ENCODE results near the gene NOP53. TPM values are rescaled to one million over a fixed set of nuclear protein-coding genes. Genes with fewer than 3 reads are reported as not detected.
"Not testable (repeated sequence)": the region's sequence is repeated elsewhere in the genome, so short reads cannot be mapped to it uniquely, and the experiment has no call there.

Gene NOP53
- total RNA-seq, 1 experiment from 2014 or later: 41.3 TPM

- not testable (repeated sequence) for DNase-seq (ENCODE audit: low spot score)
Measured at GRCh38 chr19:47718415-47719046, 26.8 kb upstream of the NOP53 start.

GRCh38 chr19:47719047-47719859, 26.1 kb upstream of the NOP53 start:
- DNase-seq (ENCODE audit: low spot score): peak; percentile 87

DNA sequence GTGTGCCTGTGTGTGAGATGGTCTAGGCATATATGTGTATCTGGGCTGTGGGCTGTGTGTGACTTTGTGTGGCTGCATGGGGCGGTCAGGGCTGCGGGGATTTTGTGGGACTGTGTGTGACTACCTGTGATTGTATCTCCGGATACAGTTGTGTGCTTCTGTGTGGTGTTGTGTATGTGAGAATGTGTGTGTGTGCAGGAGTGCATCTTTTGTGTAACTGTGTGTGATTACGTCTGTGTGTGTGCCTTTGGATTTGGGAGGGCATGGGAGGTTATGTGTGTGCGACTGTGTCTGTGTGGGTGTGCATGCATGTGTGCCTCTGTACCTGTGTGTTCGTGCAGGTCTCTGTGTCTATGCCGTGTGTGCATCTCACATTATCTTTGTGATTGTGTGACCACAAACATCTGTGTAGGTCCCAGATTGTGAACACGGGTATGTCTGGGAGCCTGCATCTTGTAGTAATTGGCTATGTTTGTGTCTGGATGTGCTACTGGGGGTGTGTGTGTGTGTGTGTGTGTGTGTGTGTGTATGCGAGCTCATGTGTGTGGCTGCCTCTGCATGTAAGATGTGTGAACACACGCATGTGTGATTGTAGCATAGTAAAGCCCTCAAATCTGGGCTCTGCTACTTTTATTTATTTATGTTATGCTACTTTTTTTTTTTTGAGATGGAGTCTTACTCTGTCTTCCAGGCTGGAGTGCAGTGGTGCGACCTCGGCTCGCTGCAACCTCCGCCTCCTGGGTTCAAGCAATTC, 24.5 kb upstream of the NOP53 start:
- DNase-seq (ENCODE audit: low spot score): no peak

DNA sequence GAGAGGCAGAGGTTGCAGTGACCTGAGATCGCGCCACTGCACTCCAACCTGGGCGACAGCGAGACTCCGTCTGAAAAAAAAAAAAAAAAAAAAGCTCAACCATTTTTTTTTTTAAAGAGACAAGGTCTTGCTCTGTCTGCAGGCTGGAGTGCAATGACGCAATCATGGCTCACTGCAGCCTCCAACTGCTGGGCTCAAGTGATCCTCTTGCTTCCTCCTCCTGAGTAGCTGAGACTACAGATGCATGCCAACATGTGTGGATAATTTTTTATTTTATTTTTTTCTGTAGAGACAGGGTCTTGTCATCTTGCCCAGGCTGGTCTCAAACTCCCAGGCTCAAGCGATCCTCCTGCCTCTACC, 21.8 kb upstream of the NOP53 start:
- peak; percentile 67 for DNase-seq (ENCODE audit: low spot score)

DNA sequence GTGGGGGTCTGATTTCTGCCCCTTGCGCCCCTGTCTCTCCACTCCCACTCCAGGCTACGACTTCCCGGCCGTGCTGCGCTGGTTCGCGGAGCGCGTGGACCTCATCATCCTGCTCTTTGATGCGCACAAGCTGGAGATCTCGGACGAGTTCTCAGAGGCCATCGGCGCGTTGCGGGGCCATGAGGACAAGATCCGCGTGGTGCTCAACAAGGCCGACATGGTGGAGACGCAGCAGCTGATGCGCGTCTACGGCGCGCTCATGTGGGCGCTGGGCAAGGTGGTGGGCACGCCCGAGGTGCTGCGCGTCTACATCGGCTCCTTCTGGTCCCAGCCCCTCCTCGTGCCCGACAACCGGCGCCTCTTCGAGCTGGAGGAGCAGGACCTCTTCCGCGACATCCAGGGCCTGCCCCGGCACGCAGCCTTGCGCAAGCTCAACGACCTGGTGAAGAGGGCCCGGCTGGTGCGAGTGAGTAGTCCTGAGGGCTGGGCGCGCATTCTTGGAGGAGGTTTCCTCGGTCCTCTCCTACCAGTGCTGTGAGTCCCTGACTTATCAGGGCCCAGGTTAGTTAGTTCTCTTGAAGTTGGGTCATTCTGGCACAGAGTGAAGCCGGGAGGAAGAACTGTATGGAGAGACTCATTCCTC, 19.5 kb upstream of the NOP53 start:
- DNase-seq (ENCODE audit: low spot score): no peak

GRCh38 chr19:47726467-47726866, 18.9 kb upstream of the NOP53 start:
- peak; percentile 38 for DNase-seq (ENCODE audit: low spot score)

- not testable (repeated sequence) for DNase-seq (ENCODE audit: low spot score)
Measured at GRCh38 chr19:47728295-47728694, 17.1 kb upstream of the NOP53 start.

- DNase-seq (ENCODE audit: low spot score): peak; percentile 91
Measured at GRCh38 chr19:47729468-47729798, 15.9 kb upstream of the NOP53 start.

DNA sequence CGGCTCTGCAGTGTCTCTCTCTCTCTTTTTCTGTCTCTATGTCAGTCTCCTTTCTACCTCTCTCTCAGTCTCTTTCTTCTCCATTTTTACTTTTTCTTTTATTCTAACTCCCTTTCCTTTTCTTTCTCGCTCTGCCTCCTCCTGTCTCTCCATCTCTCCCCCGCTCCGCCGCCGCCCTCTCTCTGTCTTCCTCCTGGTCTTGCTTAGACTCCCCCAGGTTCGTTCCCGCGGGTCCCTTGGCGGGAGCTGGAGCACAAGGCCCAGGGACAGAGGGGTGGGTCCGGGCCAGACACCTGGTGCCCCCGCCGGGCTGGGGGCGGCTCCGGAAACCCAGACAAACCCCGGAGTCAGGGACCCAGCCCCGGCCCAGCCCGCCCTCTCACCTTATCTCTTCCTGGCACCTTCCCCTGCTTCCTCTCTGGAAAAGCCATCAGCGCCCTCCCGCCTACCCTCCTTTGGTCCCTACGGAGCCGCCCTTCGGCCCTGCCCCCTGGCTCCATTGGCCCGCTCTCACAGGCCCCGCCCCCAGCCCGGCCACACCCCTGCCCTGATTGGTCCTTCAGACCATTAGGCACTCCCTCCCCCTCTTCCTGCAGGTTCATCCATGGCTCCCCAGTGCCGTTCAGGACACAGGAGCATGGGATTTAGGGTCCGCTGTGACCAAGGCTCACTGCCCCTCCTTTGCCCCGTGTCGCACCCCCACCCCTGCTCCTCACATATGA, 15.4 kb upstream of the NOP53 start:
- DNase-seq (ENCODE audit: low spot score): peak; percentile 77

- DNase-seq (ENCODE audit: low spot score): no peak
Measured at GRCh38 chr19:47730521-47730889, 14.8 kb upstream of the NOP53 start.

DNA sequence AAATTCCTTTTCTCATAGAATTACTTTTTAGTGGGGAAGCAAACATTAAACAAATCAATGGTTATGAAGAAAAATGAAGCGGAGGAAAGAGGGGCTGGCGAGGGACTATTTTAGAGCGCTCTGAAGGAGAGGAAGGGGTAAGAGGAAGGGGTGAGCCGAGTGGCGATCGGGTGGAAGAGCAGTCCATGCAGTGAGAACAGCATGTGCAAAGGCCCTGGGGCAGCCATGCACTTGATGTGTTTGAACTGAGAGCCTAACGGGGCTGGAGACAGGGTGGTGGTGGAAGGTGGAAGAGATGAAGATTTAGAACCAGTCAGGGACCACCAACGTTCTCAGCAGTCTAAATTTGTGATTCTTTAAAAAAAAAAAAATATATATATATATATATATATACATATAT, 14.4 kb upstream of the NOP53 start:
- DNase-seq (ENCODE audit: low spot score): no peak

GRCh38 chr19:47735131-47735530, 10.2 kb upstream of the NOP53 start:
- no peak for DNase-seq (ENCODE audit: low spot score)

- no peak for DNase-seq (ENCODE audit: low spot score)
Measured at GRCh38 chr19:47740866-47741519, 4.4 kb upstream of the NOP53 start.

DNA sequence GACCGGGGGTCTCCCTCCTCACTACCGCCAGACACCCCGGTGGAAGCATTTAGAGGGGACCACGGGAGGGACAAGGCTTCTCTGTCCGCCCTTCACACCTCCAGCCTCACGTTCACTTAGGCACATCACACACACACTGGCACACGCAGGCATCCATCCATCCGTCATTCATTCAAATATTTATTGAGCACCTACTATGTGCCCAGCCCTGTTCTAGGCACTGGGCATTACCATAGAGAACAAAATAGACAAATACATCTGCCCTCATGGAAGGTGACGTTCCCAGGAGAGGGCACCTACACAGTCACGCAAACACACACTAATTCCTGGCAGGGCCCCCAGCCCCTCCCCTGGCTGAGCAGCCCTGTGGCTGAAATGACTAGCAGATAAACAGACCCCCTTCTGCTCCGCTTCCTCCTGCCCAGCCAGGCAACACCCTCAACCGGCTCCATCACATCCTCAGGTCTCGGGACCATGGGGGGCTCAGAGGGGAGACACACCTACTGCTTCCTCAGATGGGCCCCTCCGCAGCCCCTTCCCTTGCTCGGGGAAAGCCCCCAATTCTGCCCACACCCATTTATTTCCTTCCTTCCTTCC, 3.7 kb upstream of the NOP53 start:
- DNase-seq (ENCODE audit: low spot score): no peak

- no peak for DNase-seq (ENCODE audit: low spot score)
Measured at GRCh38 chr19:47742634-47743033, 2.7 kb upstream of the NOP53 start.

DNA sequence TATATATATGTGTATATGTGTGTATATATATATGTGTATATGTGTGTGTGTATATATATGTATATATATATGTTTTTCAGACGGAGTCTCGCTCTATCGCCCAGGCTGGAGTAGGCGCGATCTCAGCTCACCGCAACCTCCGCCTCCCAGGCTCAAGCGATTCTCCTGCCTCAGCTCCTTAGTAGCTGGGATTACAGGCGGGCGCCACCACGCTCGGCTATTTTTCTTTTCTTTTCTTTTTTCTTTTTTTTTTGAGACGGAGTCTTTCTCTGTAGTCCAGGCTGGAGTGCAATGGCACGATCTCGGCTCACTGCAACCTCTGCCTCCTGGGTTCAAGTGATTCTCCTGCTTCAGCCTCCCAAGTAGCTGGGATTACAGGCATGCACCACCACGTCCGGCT, 783 bp downstream of the NOP53 start:
- not testable (repeated sequence) for DNase-seq (ENCODE audit: low spot score)

- DNase-seq (ENCODE audit: low spot score): no peak
Measured at GRCh38 chr19:47749326-47749725, 4.0 kb downstream of the NOP53 start.

DNA sequence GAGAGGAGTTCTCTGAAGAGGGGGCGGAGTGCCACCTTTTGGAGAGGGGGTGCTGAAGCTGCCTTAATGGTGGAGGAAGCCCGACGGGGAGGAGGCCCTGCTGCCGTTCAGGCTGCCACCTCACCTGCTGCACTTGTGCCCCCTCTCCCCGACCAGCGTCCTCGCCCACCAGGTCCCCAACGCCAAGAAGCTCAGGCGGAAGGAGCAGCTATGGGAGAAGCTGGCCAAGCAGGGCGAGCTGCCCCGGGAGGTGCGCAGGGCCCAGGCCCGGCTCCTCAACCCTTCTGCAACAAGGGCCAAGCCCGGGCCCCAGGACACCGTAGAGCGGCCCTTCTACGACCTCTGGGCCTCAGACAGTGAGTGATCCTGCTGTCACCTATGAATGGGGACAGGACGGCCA, 5.4 kb downstream of the NOP53 start:
- no peak for DNase-seq (ENCODE audit: low spot score)

DNA sequence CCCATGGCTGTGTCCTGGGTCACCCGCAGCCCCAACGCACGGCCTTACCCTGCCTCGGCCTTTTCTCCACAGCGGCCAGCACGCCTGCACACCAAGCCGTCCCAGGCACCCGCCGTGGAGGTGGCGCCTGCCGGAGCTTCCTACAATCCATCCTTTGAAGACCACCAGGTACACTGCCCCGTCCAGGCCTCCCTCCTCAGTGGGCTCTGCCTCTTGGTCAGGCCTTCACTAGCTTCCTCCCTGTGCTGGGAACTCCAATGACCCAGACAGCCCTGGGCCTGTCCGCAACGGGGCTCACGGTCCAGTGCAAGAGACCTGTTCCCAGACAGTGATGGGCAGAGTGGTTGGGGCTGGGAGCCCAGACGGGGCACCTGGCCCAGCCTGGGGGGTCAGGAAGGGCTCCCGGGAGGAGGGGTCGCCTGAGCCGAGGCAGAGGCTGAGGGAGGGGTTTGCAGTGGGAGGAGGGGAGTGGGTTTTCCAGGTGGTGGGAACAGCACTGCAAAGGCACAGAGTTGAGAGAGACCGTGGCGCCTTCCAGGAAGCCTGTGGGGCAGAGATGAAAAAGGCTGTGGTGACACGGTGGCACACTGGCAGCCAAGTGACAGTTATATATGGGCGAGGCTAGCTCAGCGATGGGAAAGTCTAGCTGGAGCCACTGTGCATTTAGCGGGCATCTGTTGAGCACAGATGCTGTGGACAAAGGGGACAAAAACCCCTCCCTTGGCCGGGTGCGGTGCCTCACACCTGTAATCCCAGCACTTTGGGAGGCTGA, 7.3 kb downstream of the NOP53 start:
- no peak for DNase-seq (ENCODE audit: low spot score)

Data from A172 (cell line).